Esophagus squamous epithelium (tissue), 5 donors: Measurements from ENCODE around the gene ITFG2. TPM values are rescaled to one million over a fixed set of nuclear protein-coding genes. Genes with fewer than 3 reads are reported as not detected.

Source experiments
- DNase-seq: peaks from one replicate; lab custom pipeline; 2025; lab: John Stamatoyannopoulos, UW
- H3K27ac ChIP-seq, 4 donors: fragments of 200-600 bp; sonication (generic); one replicate each; pipeline ENCODE4 v1.5.1; 2016 to 2019; ENCODE audit warnings: mild to moderate bottlenecking in 1 of 4
- H3K27me3 ChIP-seq, 4 donors: fragments of 200-600 bp; sonication (generic); 1 replicate in 3 of 4; 2 replicates in 1 of 4; pipeline versions ENCODE4 v1.5.1 to v1.6.0; 2017 to 2021; ENCODE audit warnings: antibody characterized with exemption in 1 of 4
- H3K36me3 ChIP-seq, 3 donors: fragments of 200-600 bp; sonication (generic); one replicate each; pipeline ENCODE4 v1.5.1; 2016 to 2019
- H3K4me1 ChIP-seq, 3 donors: fragments of 200-600 bp; sonication (generic); one replicate each; pipeline ENCODE4 v1.5.1; 2017 to 2019
- H3K4me3 ChIP-seq, 4 donors: fragments of 200-600 bp; sonication (generic); 1 replicate in 3 of 4; 2 replicates in 1 of 4; pipeline ENCODE4 v1.5.1; 2016 to 2019; ENCODE audit warnings: mild to moderate bottlenecking in 2 of 4, moderate library complexity in 1 of 4
- H3K9me3 ChIP-seq, 3 donors: fragments of 200-600 bp; sonication (generic); one replicate each; pipeline ENCODE4 v1.5.1; 2016 to 2019
- POLR2A ChIP-seq, 4 donors: fragments of 450-650 bp; IDR thresholded peaks; one replicate each; pipeline ENCODE4 v1.6.1; 2017; ENCODE audit warnings: antibody characterized with exemption in 4 of 4, mild to moderate bottlenecking in 4 of 4, moderate library complexity in 3 of 4
- WGBS, 2 donors: methylation state at CpG; one replicate each; pipeline ENCODE4 v1.1.5; 2018; 5-methylcytosine and 5-hydroxymethylcytosine counted together
- intact Hi-C: fragments of 100-400 bp; cut with DNase I; formaldehyde crosslinking; loops from one replicate; pipeline ENCODE4 v1.15.0; 2022
- total RNA-seq, 4 donors: library from RNA; depleted of rRNA; stranded (reverse); fragments of >200 nt; gene quantifications; one replicate each; pipeline ENCODE4 v1.1.0, GENCODE V29; 2016
- TF ChIP-seq, protein P1 (sequence below), 6 experiments: fragments of 450-650 bp in 4 of 6; fragments of 200-600 bp in 2 of 6; sonication (generic) in 2 of 6; IDR thresholded peaks; one replicate each; pipeline ENCODE4 v1.5.1; 2016 to 2019; ENCODE audit warnings: antibody characterized with exemption in 6 of 6, mild to moderate bottlenecking in 4 of 6, moderate library complexity in 4 of 6
- donor health status: DM: yes; HTN: yes; CAD: no.

ITFG2 gene
- total RNA-seq, 4 donors from 2014 or later, result 14.3 to 27.5 (median 15.7) TPM

DNA sequence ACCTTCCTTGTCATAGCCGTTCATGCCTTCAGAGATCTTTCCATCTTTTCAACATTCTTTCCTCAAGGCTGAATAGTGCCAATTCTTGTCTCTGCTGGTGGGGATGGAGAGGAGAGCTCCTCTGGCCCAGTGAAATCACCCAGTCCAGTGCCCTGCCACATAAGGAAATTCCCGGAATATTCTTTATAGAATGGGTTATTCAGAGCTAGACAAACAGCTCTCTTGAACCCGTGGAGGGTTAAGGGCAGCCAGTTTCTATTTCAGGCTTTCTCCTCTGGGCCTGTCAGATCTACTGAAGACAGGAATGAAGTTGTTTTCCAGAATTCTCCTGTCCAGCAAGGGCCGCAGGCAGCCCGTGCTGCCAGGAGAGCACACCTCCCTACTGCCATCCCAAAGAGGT, 30.5 kb downstream of the ITFG2 start:
- no peak overlapping the region for H3K4me3 ChIP-seq
- intact Hi-C loops, result no loop called here
- WGBS, 2 donors, result 83 to 88% methylated on average over 3 to 4 of the region's 5 CpGs
- TF ChIP-seq, protein P1, sequence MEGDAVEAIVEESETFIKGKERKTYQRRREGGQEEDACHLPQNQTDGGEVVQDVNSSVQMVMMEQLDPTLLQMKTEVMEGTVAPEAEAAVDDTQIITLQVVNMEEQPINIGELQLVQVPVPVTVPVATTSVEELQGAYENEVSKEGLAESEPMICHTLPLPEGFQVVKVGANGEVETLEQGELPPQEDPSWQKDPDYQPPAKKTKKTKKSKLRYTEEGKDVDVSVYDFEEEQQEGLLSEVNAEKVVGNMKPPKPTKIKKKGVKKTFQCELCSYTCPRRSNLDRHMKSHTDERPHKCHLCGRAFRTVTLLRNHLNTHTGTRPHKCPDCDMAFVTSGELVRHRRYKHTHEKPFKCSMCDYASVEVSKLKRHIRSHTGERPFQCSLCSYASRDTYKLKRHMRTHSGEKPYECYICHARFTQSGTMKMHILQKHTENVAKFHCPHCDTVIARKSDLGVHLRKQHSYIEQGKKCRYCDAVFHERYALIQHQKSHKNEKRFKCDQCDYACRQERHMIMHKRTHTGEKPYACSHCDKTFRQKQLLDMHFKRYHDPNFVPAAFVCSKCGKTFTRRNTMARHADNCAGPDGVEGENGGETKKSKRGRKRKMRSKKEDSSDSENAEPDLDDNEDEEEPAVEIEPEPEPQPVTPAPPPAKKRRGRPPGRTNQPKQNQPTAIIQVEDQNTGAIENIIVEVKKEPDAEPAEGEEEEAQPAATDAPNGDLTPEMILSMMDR (IDR thresholded peaks at IDR 0.05), result no peak
- TF ChIP-seq POLR2A (IDR thresholded peaks at IDR 0.05), result no peak
- peaks cover 0 to 6% (median 0%) of the 10 kb centered on the region in 3 donors for H3K4me1 ChIP-seq
- no peaks in the 10 kb centered on the region for H3K9me3 ChIP-seq
- no peaks in the 10 kb centered on the region for H3K27me3 ChIP-seq
- H3K36me3 ChIP-seq, result peaks cover 0 to 51% (median 0%) of the 10 kb centered on the region in 3 donors
- DNase-seq, result no peak
- peak overlapping the region in 3 of 4 donors; percentile 29 to 49 (median 30) for H3K27ac ChIP-seq

DNA sequence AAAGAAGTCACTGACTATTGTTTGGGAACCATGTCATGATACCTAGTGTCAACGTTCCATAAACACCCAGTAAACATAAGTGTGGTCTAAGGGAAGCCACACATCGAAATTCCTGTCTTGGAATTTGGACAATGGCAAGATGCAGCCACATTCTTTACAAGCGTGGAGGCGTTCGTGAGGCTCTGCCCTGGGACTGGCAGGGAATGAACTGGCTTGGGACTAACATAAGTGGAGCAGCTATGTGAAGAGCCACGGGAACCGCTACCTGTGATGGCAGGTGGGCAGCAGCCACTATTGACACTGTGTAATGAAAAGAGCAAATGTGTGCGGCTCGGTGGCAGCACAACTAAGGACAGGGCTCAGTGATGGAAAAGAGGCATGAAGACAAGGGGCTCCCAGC, 32.3 kb downstream of the ITFG2 start:
- H3K9me3 ChIP-seq, result no peaks in the 10 kb centered on the region
- TF ChIP-seq POLR2A (IDR thresholded peaks at IDR 0.05), result no peak
- TF ChIP-seq, protein P1 (IDR thresholded peaks at IDR 0.05), result no peak
- no peak for DNase-seq
- no peak overlapping the region for H3K4me3 ChIP-seq
- WGBS, 2 donors, result 80 to 87% methylated on average over 8 to 9 of the region's 9 CpGs
- H3K36me3 ChIP-seq, result peaks cover 0 to 34% (median 0%) of the 10 kb centered on the region in 3 donors
- H3K4me1 ChIP-seq, result peaks cover 0 to 6% (median 0%) of the 10 kb centered on the region in 3 donors
- intact Hi-C loops, result no loop called here
- H3K27ac ChIP-seq, result peak overlapping the region in 2 of 4 donors; percentile 44
- no peaks in the 10 kb centered on the region for H3K27me3 ChIP-seq

DNA sequence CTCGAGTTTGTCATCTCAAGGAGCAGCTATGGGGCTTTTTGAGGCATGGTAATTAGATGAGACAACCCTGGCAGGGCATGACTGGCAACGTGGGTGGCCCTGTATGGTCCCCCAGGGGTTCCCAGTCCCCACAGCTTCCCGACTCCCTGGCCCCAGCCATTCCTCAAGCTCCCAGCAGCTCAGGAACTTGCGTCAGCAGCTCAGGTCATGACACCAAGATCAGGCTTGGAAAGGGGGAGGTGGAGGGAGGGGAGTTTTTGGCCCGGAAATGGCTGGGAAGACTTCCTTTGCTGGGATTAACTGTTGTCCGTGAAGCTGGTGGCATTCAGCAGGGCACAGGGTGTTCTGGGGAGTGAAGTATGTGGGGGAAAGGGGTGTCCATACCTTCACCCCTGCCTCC, 32.8 kb downstream of the ITFG2 start:
- Histone ChIP-seq H3K27ac (peak overlapping the region in 2 of 4 donors; percentile 44), H3K27me3 (no peaks in the 10 kb centered on the region), H3K4me3 (no peak overlapping the region), H3K9me3 (no peaks in the 10 kb centered on the region), H3K4me1 (peaks cover 0 to 6% (median 0%) of the 10 kb centered on the region in 3 donors), H3K36me3 (peaks cover 0 to 29% (median 0%) of the 10 kb centered on the region in 3 donors)
- TF ChIP-seq POLR2A (IDR thresholded peaks at IDR 0.05), result no peak
- TF ChIP-seq, protein P1 (IDR thresholded peaks at IDR 0.05), result no peak
- intact Hi-C loops, result no loop called here
- no peak for DNase-seq
- 30 to 40% methylated on average over 2 to 5 of the region's 6 CpGs for WGBS, 2 donors

DNA sequence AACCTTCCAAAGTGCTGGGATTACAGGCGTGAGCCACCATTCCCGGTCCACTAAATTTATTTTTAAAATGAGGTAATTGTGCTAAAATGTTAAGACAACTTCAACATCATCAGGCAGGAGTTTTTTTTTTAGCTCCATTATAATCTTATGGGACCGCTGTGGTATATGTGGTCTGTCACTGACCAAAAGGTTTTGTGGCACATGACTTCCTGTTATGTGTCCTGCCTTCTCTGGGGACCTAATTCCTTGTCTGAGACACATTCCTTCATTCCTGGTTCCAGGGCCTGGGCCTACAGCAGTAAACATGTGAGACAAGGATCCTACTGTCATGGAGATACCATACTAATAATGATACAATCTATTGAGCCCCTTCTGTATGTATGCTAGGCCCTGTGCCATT, 39.5 kb downstream of the ITFG2 start:
- Histone ChIP-seq H3K4me1 (peaks cover 0 to 4% (median 0%) of the 10 kb centered on the region in 3 donors), H3K36me3 (peaks cover 0 to 7% (median 0%) of the 10 kb centered on the region in 3 donors), H3K4me3 (no peak overlapping the region), H3K27me3 (no peaks in the 10 kb centered on the region), H3K9me3 (no peaks in the 10 kb centered on the region), H3K27ac (no peak overlapping the region)
- intact Hi-C loops, result loop anchor here (10.0 kb wide), 1 partner anchor 183 kb away; no protein-coding TSS in a partner anchor
- 90 to 100% methylated on average over 3 of the region's 3 CpGs for WGBS, 2 donors
- TF ChIP-seq, protein P1 (IDR thresholded peaks at IDR 0.05), result no peak
- TF ChIP-seq POLR2A (IDR thresholded peaks at IDR 0.05), result no peak
- no peak for DNase-seq

DNA sequence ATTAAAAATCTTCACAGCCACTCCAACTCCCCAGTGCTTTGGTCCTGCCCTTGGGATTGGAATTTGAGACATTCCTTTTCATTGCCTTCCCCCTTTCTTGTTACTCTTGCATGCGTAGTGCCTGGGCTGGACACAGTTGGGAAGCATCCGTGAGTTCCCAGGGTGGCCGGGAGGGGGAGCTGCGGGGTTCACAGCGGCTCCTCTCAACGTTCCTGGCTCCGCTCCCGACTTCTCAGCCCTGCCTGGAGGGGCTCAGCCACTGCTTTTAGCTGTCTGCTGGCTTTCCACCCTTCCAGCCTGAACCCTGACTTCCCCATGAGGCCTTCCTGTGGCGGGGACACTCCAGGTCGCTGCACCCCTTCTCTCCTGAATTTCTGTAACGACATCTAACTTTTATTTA, 41.2 kb downstream of the ITFG2 start:
- Histone ChIP-seq H3K27ac (no peak overlapping the region), H3K36me3 (peaks cover 0 to 24% (median 2%) of the 10 kb centered on the region in 3 donors), H3K4me3 (no peak overlapping the region), H3K9me3 (no peaks in the 10 kb centered on the region), H3K27me3 (no peaks in the 10 kb centered on the region), H3K4me1 (peaks cover 0 to 4% (median 0%) of the 10 kb centered on the region in 3 donors)
- DNase-seq, result no peak
- TF ChIP-seq, protein P1 (IDR thresholded peaks at IDR 0.05), result peak; percentile 39 to 80 (median 68)
- no peak for TF ChIP-seq POLR2A (IDR thresholded peaks at IDR 0.05)
- intact Hi-C loops, result loop anchor here (10.0 kb wide), 1 partner anchor 181 kb away; no protein-coding TSS in a partner anchor
- WGBS, 2 donors, result 28 to 35% methylated on average over 5 to 11 of the region's 11 CpGs
